Testis (tissue), 3 donors: Measurements from ENCODE around the gene MYO1G. TPM values are rescaled to one million over a fixed set of nuclear protein-coding genes. Genes with fewer than 3 reads are reported as not detected.

Experiments used
- DNase-seq: peaks from one replicate; pipeline ENCODE4 v3.0.0-alpha.2; 2019
- H3K27ac ChIP-seq, 2 donors: fragments of 200-600 bp; sonication (generic); one replicate each; pipeline ENCODE4 v1.5.1; 2019
- H3K27me3 ChIP-seq: fragments of 200-600 bp; sonication (generic); one replicate; pipeline ENCODE4 v1.5.1; 2019
- H3K36me3 ChIP-seq: fragments of 200-600 bp; sonication (generic); one replicate; pipeline ENCODE4 v1.5.1; 2017; ENCODE audit warnings: low read depth; ENCODE audit errors: missing control alignments
- H3K4me1 ChIP-seq: fragments of 200-600 bp; sonication (generic); one replicate; pipeline ENCODE4 v1.5.1; 2019
- H3K4me3 ChIP-seq, 2 donors: fragments of 200-600 bp; sonication (generic); one replicate each; pipeline ENCODE4 v1.5.1; 2017 to 2019
- H3K9me3 ChIP-seq: fragments of 200-600 bp; sonication (generic); one replicate; pipeline ENCODE4 v1.5.1; 2017
- CTCF ChIP-seq, 3 experiments: fragments of 450-650 bp in 2 of 3; fragments of 200-600 bp in 1 of 3; sonication (generic) in 1 of 3; IDR thresholded peaks; one replicate each; pipeline ENCODE4 v1.5.1; 2016 to 2019; ENCODE audit warnings: antibody characterized with exemption in 3 of 3, mild to moderate bottlenecking in 2 of 3, moderate library complexity in 1 of 3
- POLR2A ChIP-seq: fragments of 450-650 bp; IDR thresholded peaks from one replicate; pipeline ENCODE4 v1.6.1; 2017; ENCODE audit warnings: antibody characterized with exemption, mild to moderate bottlenecking, moderate library complexity
- WGBS, 2 donors: methylation state at CpG; one replicate each; pipeline ENCODE4 v1.1.5; 2018; 5-methylcytosine and 5-hydroxymethylcytosine counted together
- intact Hi-C: fragments of 100-400 bp; cut with DNase I; formaldehyde crosslinking; loops from one replicate; pipeline ENCODE4 v1.15.1; 2023; ENCODE audit warnings: low total_unique reads
- polyA plus RNA-seq: library from polyadenylated mRNA; stranded (reverse); fragments of 350-450 nt; fragmentation: Illumina TruSeq; extraction: RNeasy Lipid Tissue Mini Kit (QIAGEN cat#74804); gene quantifications from one replicate; pipeline ENCODE4 v1.2.3, GENCODE V29; 2014; ENCODE audit warnings: low read depth, low replicate concordance; ENCODE audit not compliant: insufficient read depth
- total RNA-seq, 2 donors: library from RNA; depleted of rRNA; stranded (reverse); fragments of >200 nt; gene quantifications; one replicate each; pipeline ENCODE4 v1.2.3, GENCODE V29; 2016

The MYO1G gene
- total and polyA plus RNA-seq, 3 donors from 2014 or later = 0.63 to 2.5 (median 1.7) TPM

GRCh38 chr7:45017253-45017652, 38.4 kb upstream of the MYO1G start:
- Histone ChIP-seq H3K27ac (no peak overlapping the region), H3K4me3 (no peak overlapping the region), H3K4me1 (peaks cover 17% of the 10 kb centered on the region), H3K27me3 (no peaks in the 10 kb centered on the region), H3K9me3 (no peaks in the 10 kb centered on the region), H3K36me3 (no peaks in the 10 kb centered on the region)
- DNase-seq = no peak
- WGBS, 2 donors = 62 to 76% methylated on average over 3 of the region's 3 CpGs
- intact Hi-C loops = no loop called here
- TF ChIP-seq POLR2A = no peak
- no peak for TF ChIP-seq CTCF (IDR thresholded peaks at IDR 0.05)

- DNase-seq = no peak
- intact Hi-C loops = no loop called here
- Histone ChIP-seq H3K9me3 (no peaks in the 10 kb centered on the region), H3K4me3 (no peak overlapping the region), H3K4me1 (peaks cover 16% of the 10 kb centered on the region), H3K36me3 (no peaks in the 10 kb centered on the region), H3K27ac (peak overlapping the region in 1 of 2 donors; percentile 14), H3K27me3 (no peaks in the 10 kb centered on the region)
- 38 to 45% methylated on average over 1 of the region's 1 CpG for WGBS, 2 donors
- TF ChIP-seq POLR2A = no peak
- TF ChIP-seq CTCF (IDR thresholded peaks at IDR 0.05) = no peak
These were observed 36.5 kb upstream of the MYO1G start for GRCh38 chr7:45015313-45015712.

- TF ChIP-seq POLR2A (no peak), CTCF (IDR thresholded peaks at IDR 0.05) (no peak)
- Histone ChIP-seq H3K27me3 (no peaks in the 10 kb centered on the region), H3K9me3 (no peaks in the 10 kb centered on the region), H3K27ac (no peak overlapping the region), H3K4me3 (no peak overlapping the region), H3K36me3 (no peaks in the 10 kb centered on the region), H3K4me1 (peaks cover 10% of the 10 kb centered on the region)
- DNase-seq = no peak
- intact Hi-C loops = no loop called here
- 84 to 94% methylated on average over 2 of the region's 2 CpGs for WGBS, 2 donors
These were observed 34.7 kb upstream of the MYO1G start for GRCh38 chr7:45013465-45013967.

- Histone ChIP-seq H3K27ac (no peak overlapping the region), H3K4me1 (peaks cover 8% of the 10 kb centered on the region), H3K4me3 (no peak overlapping the region), H3K9me3 (no peaks in the 10 kb centered on the region), H3K36me3 (no peaks in the 10 kb centered on the region), H3K27me3 (no peaks in the 10 kb centered on the region)
- intact Hi-C loops = no loop called here
- DNase-seq = no peak
- TF ChIP-seq CTCF (IDR thresholded peaks at IDR 0.05) = no peak
- TF ChIP-seq POLR2A = no peak
- WGBS, 2 donors = 90 to 92% methylated on average over 7 of the region's 7 CpGs
These were observed 28.9 kb upstream of the MYO1G start for GRCh38 chr7:45007571-45008328.

GRCh38 chr7:45007106-45007505, 28.3 kb upstream of the MYO1G start:
- peak; percentile 62 for DNase-seq
- Histone ChIP-seq H3K4me3 (no peak overlapping the region), H3K9me3 (no peaks in the 10 kb centered on the region), H3K27me3 (no peaks in the 10 kb centered on the region), H3K36me3 (no peaks in the 10 kb centered on the region), H3K27ac (peak overlapping the region; percentile 15 to 29), H3K4me1 (peaks cover 8% of the 10 kb centered on the region)
- 71 to 73% methylated on average over 7 of the region's 7 CpGs for WGBS, 2 donors
- no peak for TF ChIP-seq CTCF (IDR thresholded peaks at IDR 0.05)
- TF ChIP-seq POLR2A = no peak
- intact Hi-C loops = no loop called here
